Measurements from ENCODE around the gene ATP2A3.

Gene ATP2A3

GRCh38 chr17:3889325-3890012, 74.8 kb downstream of the ATP2A3 start:
- Histone ChIP-seq H3K4me3 (ENCODE audit: low read length) (no peak overlapping the region), H3K9ac (ENCODE audit: low read depth, low read length) (peak overlapping the region; percentile 27; the same call in 1 of the 2 replicates), H3K27me3 (ENCODE audit: insufficient read depth, low read length) (peaks cover 28% of the 10 kb centered on the region)

GRCh38 chr17:3888343-3889171, 75.7 kb downstream of the ATP2A3 start:
- no peak overlapping the region for H3K4me3 ChIP-seq (ENCODE audit: low read length)

More at GRCh38 chr17:3889325-3890012, 74.8 kb downstream of the ATP2A3 start:
- Histone ChIP-seq H3K27ac (ENCODE audit: low read length) (no peak overlapping the region), H3K36me3 (ENCODE audit: insufficient read depth, low read depth, low read length) (peaks cover 7% of the 10 kb centered on the region; the same call in 1 of the 2 replicates), H3K9me3 (ENCODE audit: insufficient read depth, low read depth, low read length) (no peaks in the 10 kb centered on the region), H3K4me1 (ENCODE audit: insufficient read depth, low read length) (peaks cover 20% of the 10 kb centered on the region; the same call in 1 of the 2 replicates)

GRCh38 chr17:3887804-3888203, 76.4 kb downstream of the ATP2A3 start:
- no peak overlapping the region; the same call in 1 of the 2 replicates for H3K9ac ChIP-seq (ENCODE audit: low read depth, low read length)
- no peak overlapping the region for H3K4me3 ChIP-seq (ENCODE audit: low read length)
- peaks cover 19% of the 10 kb centered on the region for H3K27me3 ChIP-seq (ENCODE audit: insufficient read depth, low read length)
- peaks cover 14% of the 10 kb centered on the region; the same call in 1 of the 2 replicates for H3K4me1 ChIP-seq (ENCODE audit: insufficient read depth, low read length)
- peaks cover 16% of the 10 kb centered on the region for H3K36me3 ChIP-seq (ENCODE audit: insufficient read depth, low read depth, low read length)
- no peaks in the 10 kb centered on the region for H3K9me3 ChIP-seq (ENCODE audit: insufficient read depth, low read depth, low read length)
- no peak overlapping the region for H3K27ac ChIP-seq (ENCODE audit: low read length)

More at GRCh38 chr17:3888343-3889171, 75.7 kb downstream of the ATP2A3 start:
- no peak overlapping the region for H3K27ac ChIP-seq (ENCODE audit: low read length)
- peak overlapping the region; percentile 27; the same call in 1 of the 2 replicates for H3K9ac ChIP-seq (ENCODE audit: low read depth, low read length)
- H3K36me3 ChIP-seq (ENCODE audit: insufficient read depth, low read depth, low read length) = peaks cover 16% of the 10 kb centered on the region
- H3K27me3 ChIP-seq (ENCODE audit: insufficient read depth, low read length) = peaks cover 19% of the 10 kb centered on the region
- no peaks in the 10 kb centered on the region for H3K9me3 ChIP-seq (ENCODE audit: insufficient read depth, low read depth, low read length)
- H3K4me1 ChIP-seq (ENCODE audit: insufficient read depth, low read length) = peaks cover 15% of the 10 kb centered on the region; the same call in 1 of the 2 replicates

- peaks cover 19% of the 10 kb centered on the region for H3K27me3 ChIP-seq (ENCODE audit: insufficient read depth, low read length)
- H3K4me3 ChIP-seq (ENCODE audit: low read length) = no peak overlapping the region
- H3K36me3 ChIP-seq (ENCODE audit: insufficient read depth, low read depth, low read length) = peaks cover 16% of the 10 kb centered on the region
- H3K4me1 ChIP-seq (ENCODE audit: insufficient read depth, low read length) = peaks cover 14% of the 10 kb centered on the region; the same call in 1 of the 2 replicates
- no peak overlapping the region for H3K27ac ChIP-seq (ENCODE audit: low read length)
- no peaks in the 10 kb centered on the region for H3K9me3 ChIP-seq (ENCODE audit: insufficient read depth, low read depth, low read length)
- H3K9ac ChIP-seq (ENCODE audit: low read depth, low read length) = no peak overlapping the region
Measured at GRCh38 chr17:3887394-3887793, 76.8 kb downstream of the ATP2A3 start.

GRCh38 chr17:3886776-3887175, 77.5 kb downstream of the ATP2A3 start:
- Histone ChIP-seq H3K9ac (ENCODE audit: low read depth, low read length) (no peak overlapping the region), H3K27me3 (ENCODE audit: insufficient read depth, low read length) (peaks cover 15% of the 10 kb centered on the region), H3K4me3 (ENCODE audit: low read length) (no peak overlapping the region), H3K36me3 (ENCODE audit: insufficient read depth, low read depth, low read length) (peaks cover 16% of the 10 kb centered on the region), H3K4me1 (ENCODE audit: insufficient read depth, low read length) (peaks cover 14% of the 10 kb centered on the region; the same call in 1 of the 2 replicates), H3K27ac (ENCODE audit: low read length) (no peak overlapping the region), H3K9me3 (ENCODE audit: insufficient read depth, low read depth, low read length) (no peaks in the 10 kb centered on the region)

- H3K27ac ChIP-seq (ENCODE audit: low read length) = no peak overlapping the region
- H3K9me3 ChIP-seq (ENCODE audit: insufficient read depth, low read depth, low read length) = no peaks in the 10 kb centered on the region
- H3K27me3 ChIP-seq (ENCODE audit: insufficient read depth, low read length) = peaks cover 7% of the 10 kb centered on the region; the same call in 1 of the 2 replicates
- peaks cover 16% of the 10 kb centered on the region for H3K36me3 ChIP-seq (ENCODE audit: insufficient read depth, low read depth, low read length)
- no peak overlapping the region for H3K9ac ChIP-seq (ENCODE audit: low read depth, low read length)
- peaks cover 10% of the 10 kb centered on the region; the same call in 1 of the 2 replicates for H3K4me1 ChIP-seq (ENCODE audit: insufficient read depth, low read length)
- H3K4me3 ChIP-seq (ENCODE audit: low read length) = no peak overlapping the region
Measured at GRCh38 chr17:3885970-3886369, 78.3 kb downstream of the ATP2A3 start.

GRCh38 chr17:3885271-3885670, 79.0 kb downstream of the ATP2A3 start:
- Histone ChIP-seq H3K27me3 (ENCODE audit: insufficient read depth, low read length) (0 out of 2 replicates have a peak, but pooled peaks cover under 1% of the 10 kb centered on the region), H3K27ac (ENCODE audit: low read length) (no peak overlapping the region), H3K4me3 (ENCODE audit: low read length) (no peak overlapping the region), H3K9me3 (ENCODE audit: insufficient read depth, low read depth, low read length) (no peaks in the 10 kb centered on the region), H3K4me1 (ENCODE audit: insufficient read depth, low read length) (peaks cover 10% of the 10 kb centered on the region; the same call in 1 of the 2 replicates), H3K9ac (ENCODE audit: low read depth, low read length) (no peak overlapping the region), H3K36me3 (ENCODE audit: insufficient read depth, low read depth, low read length) (peaks cover 16% of the 10 kb centered on the region)

GRCh38 chr17:3884188-3884587, 80.0 kb downstream of the ATP2A3 start:
- Histone ChIP-seq H3K36me3 (ENCODE audit: insufficient read depth, low read depth, low read length) (peaks cover 16% of the 10 kb centered on the region), H3K9me3 (ENCODE audit: insufficient read depth, low read depth, low read length) (no peaks in the 10 kb centered on the region), H3K4me1 (ENCODE audit: insufficient read depth, low read length) (peaks cover 8% of the 10 kb centered on the region; the same call in 1 of the 2 replicates), H3K27ac (ENCODE audit: low read length) (no peak overlapping the region), H3K9ac (ENCODE audit: low read depth, low read length) (no peak overlapping the region), H3K27me3 (ENCODE audit: insufficient read depth, low read length) (no peaks in the 10 kb centered on the region), H3K4me3 (ENCODE audit: low read length) (no peak overlapping the region)

GRCh38 chr17:3882276-3882675, 82.0 kb downstream of the ATP2A3 start:
- no peak overlapping the region for H3K9ac ChIP-seq (ENCODE audit: low read depth, low read length)
- peaks cover 16% of the 10 kb centered on the region for H3K36me3 ChIP-seq (ENCODE audit: insufficient read depth, low read depth, low read length)
- H3K27me3 ChIP-seq (ENCODE audit: insufficient read depth, low read length) = no peaks in the 10 kb centered on the region
- no peaks in the 10 kb centered on the region for H3K4me1 ChIP-seq (ENCODE audit: insufficient read depth, low read length)
- no peak overlapping the region for H3K27ac ChIP-seq (ENCODE audit: low read length)
- no peaks in the 10 kb centered on the region for H3K9me3 ChIP-seq (ENCODE audit: insufficient read depth, low read depth, low read length)
- H3K4me3 ChIP-seq (ENCODE audit: low read length) = no peak overlapping the region

- H3K9me3 ChIP-seq (ENCODE audit: insufficient read depth, low read depth, low read length) = no peaks in the 10 kb centered on the region
- no peak overlapping the region for H3K27ac ChIP-seq (ENCODE audit: low read length)
- peaks cover 21% of the 10 kb centered on the region for H3K36me3 ChIP-seq (ENCODE audit: insufficient read depth, low read depth, low read length)
- no peak overlapping the region for H3K4me3 ChIP-seq (ENCODE audit: low read length)
- H3K9ac ChIP-seq (ENCODE audit: low read depth, low read length) = no peak overlapping the region
- H3K4me1 ChIP-seq (ENCODE audit: insufficient read depth, low read length) = no peaks in the 10 kb centered on the region
- no peaks in the 10 kb centered on the region for H3K27me3 ChIP-seq (ENCODE audit: insufficient read depth, low read length)
Measured at GRCh38 chr17:3880983-3881382, 83.3 kb downstream of the ATP2A3 start.

GRCh38 chr17:3879591-3880417, 84.4 kb downstream of the ATP2A3 start:
- Histone ChIP-seq H3K9me3 (ENCODE audit: insufficient read depth, low read depth, low read length) (no peaks in the 10 kb centered on the region), H3K27ac (ENCODE audit: low read length) (no peak overlapping the region), H3K4me1 (ENCODE audit: insufficient read depth, low read length) (no peaks in the 10 kb centered on the region), H3K4me3 (ENCODE audit: low read length) (no peak overlapping the region), H3K27me3 (ENCODE audit: insufficient read depth, low read length) (no peaks in the 10 kb centered on the region), H3K9ac (ENCODE audit: low read depth, low read length) (no peak overlapping the region), H3K36me3 (ENCODE audit: insufficient read depth, low read depth, low read length) (peaks cover 25% of the 10 kb centered on the region)

Measured in iPS-20b (cell line).